Measurements from ENCODE around the gene APOBEC3G. TPM values are rescaled to one million over a fixed set of nuclear protein-coding genes. Genes with fewer than 3 reads are reported as not detected.

The APOBEC3G gene
- total RNA-seq, 4 donors from 2014 or later, result 4.1 to 7.9 (median 5.5) TPM

GRCh38 chr22:39125622-39126021, 48.5 kb downstream of the APOBEC3G start:
- Histone ChIP-seq H3K36me3 (peaks cover 0 to 20% (median 2%) of the 10 kb centered on the region in 4 donors), H3K27me3 (no peaks in the 10 kb centered on the region), H3K4me3 (no peak overlapping the region), H3K27ac (replicated peaks in 1 of 4) (no peak overlapping the region), H3K4me1 (peaks cover 4 to 16% (median 13%) of the 10 kb centered on the region in 4 donors), H3K9me3 (no peaks in the 10 kb centered on the region)
- TF ChIP-seq EP300 (IDR thresholded peaks at IDR 0.05) (no peak), CTCF (IDR thresholded peaks at IDR 0.05) (no peak), POLR2AphosphoS5 (IDR thresholded peaks at IDR 0.05) (no peak), POLR2A (IDR thresholded peaks at IDR 0.05; ENCODE audit: low read depth) (no peak)
- DNase-seq (ENCODE audit: extremely low spot score), result no peak
- intact Hi-C loops (cut with DNase I), result loop anchor here (10.0 kb wide), 1 partner anchor 351 kb away; no protein-coding TSS in a partner anchor
- 86% methylated on average over 5 of the region's 5 CpGs for WGBS

- H3K27ac ChIP-seq (replicated peaks in 1 of 4), result no peak overlapping the region
- DNase-seq (ENCODE audit: extremely low spot score), result no peak
- intact Hi-C loops (cut with DNase I), result loop anchor here (10.0 kb wide), 1 partner anchor 354 kb away; no protein-coding TSS in a partner anchor
Observed at GRCh38 chr22:39128508-39128907, 51.4 kb downstream of the APOBEC3G start.

GRCh38 chr22:39129081-39129480, 52.0 kb downstream of the APOBEC3G start:
- no peak for DNase-seq (ENCODE audit: extremely low spot score)
- intact Hi-C loops (cut with DNase I), result loop anchor here (10.0 kb wide), 1 partner anchor 354 kb away; no protein-coding TSS in a partner anchor
- 95% methylated on average over 3 of the region's 4 CpGs for WGBS

More at GRCh38 chr22:39128508-39128907, 51.4 kb downstream of the APOBEC3G start:
- Histone ChIP-seq H3K4me1 (peaks cover 16 to 40% (median 30%) of the 10 kb centered on the region in 4 donors), H3K9me3 (no peaks in the 10 kb centered on the region), H3K4me3 (no peak overlapping the region), H3K36me3 (peaks cover 10 to 44% (median 18%) of the 10 kb centered on the region in 4 donors), H3K27me3 (no peaks in the 10 kb centered on the region)
- WGBS, result 99% methylated on average over 6 of the region's 6 CpGs
- peak in 1 of 2 donors; percentile 5 for TF ChIP-seq POLR2AphosphoS5 (IDR thresholded peaks at IDR 0.05)
- no peak for TF ChIP-seq POLR2A (IDR thresholded peaks at IDR 0.05; ENCODE audit: low read depth)
- no peak for TF ChIP-seq EP300 (IDR thresholded peaks at IDR 0.05)
- TF ChIP-seq CTCF (IDR thresholded peaks at IDR 0.05), result no peak

GRCh38 chr22:39129746-39130145, 52.7 kb downstream of the APOBEC3G start:
- intact Hi-C loops (cut with DNase I), result loop anchor here (10.0 kb wide), 1 partner anchor 355 kb away; no protein-coding TSS in a partner anchor
- H3K4me1 ChIP-seq, result peaks cover 16 to 41% (median 31%) of the 10 kb centered on the region in 4 donors
- no peak overlapping the region for H3K27ac ChIP-seq (replicated peaks in 1 of 4)
- no peaks in the 10 kb centered on the region for H3K9me3 ChIP-seq
- peaks cover 21 to 56% (median 28%) of the 10 kb centered on the region in 4 donors for H3K36me3 ChIP-seq
- H3K4me3 ChIP-seq, result no peak overlapping the region
- no peak for DNase-seq (ENCODE audit: extremely low spot score)
- H3K27me3 ChIP-seq, result no peaks in the 10 kb centered on the region
- TF ChIP-seq POLR2AphosphoS5 (IDR thresholded peaks at IDR 0.05), result peak in 1 of 2 donors; percentile 5
- no peak for TF ChIP-seq EP300 (IDR thresholded peaks at IDR 0.05)
- 94% methylated on average over 7 of the region's 9 CpGs for WGBS

More at GRCh38 chr22:39129081-39129480, 52.0 kb downstream of the APOBEC3G start:
- no peak overlapping the region for H3K4me3 ChIP-seq
- peaks cover 16 to 40% (median 28%) of the 10 kb centered on the region in 4 donors for H3K4me1 ChIP-seq
- peaks cover 15 to 49% (median 24%) of the 10 kb centered on the region in 4 donors for H3K36me3 ChIP-seq
- TF ChIP-seq CTCF (IDR thresholded peaks at IDR 0.05), result no peak
- H3K9me3 ChIP-seq, result no peaks in the 10 kb centered on the region
- no peak overlapping the region for H3K27ac ChIP-seq (replicated peaks in 1 of 4)
- H3K27me3 ChIP-seq, result no peaks in the 10 kb centered on the region

- Histone ChIP-seq H3K4me1 (peaks cover 16 to 46% (median 36%) of the 10 kb centered on the region in 4 donors), H3K4me3 (no peak overlapping the region), H3K36me3 (peaks cover 21 to 57% (median 28%) of the 10 kb centered on the region in 4 donors), H3K27ac (replicated peaks in 1 of 4) (no peak overlapping the region), H3K9me3 (no peaks in the 10 kb centered on the region), H3K27me3 (no peaks in the 10 kb centered on the region)
- intact Hi-C loops (cut with DNase I), result no loop called here
- WGBS, result 93% methylated on average over 8 of the region's 8 CpGs
- no peak for TF ChIP-seq POLR2A (IDR thresholded peaks at IDR 0.05; ENCODE audit: low read depth)
- TF ChIP-seq EP300 (IDR thresholded peaks at IDR 0.05), result no peak
- no peak for TF ChIP-seq POLR2AphosphoS5 (IDR thresholded peaks at IDR 0.05)
- TF ChIP-seq CTCF (IDR thresholded peaks at IDR 0.05), result no peak
- no peak for DNase-seq (ENCODE audit: extremely low spot score)
Observed at GRCh38 chr22:39130152-39130704, 53.2 kb downstream of the APOBEC3G start.

All from esophagus muscularis mucosa (tissue), 4 donors.